Mucosa of descending colon (tissue), 3 donors: ENCODE results near the gene TUBB2B. TPM values are rescaled to one million over a fixed set of nuclear protein-coding genes. Genes with fewer than 3 reads are reported as not detected.
A peak's percentile ranks its signal among the peaks of the same experiment; 100 is the strongest.
"Not testable (repeated sequence)": the region's sequence is repeated elsewhere in the genome, so short reads cannot be mapped to it uniquely, and the experiment has no call there.

Source experiments
- ATAC-seq: fragments of 200-7000 bp; cut with Tn5 transposase; one replicate; pipeline ENCODE4 v1.9.1; 2020; ENCODE audit warnings: mild to moderate bottlenecking, moderate library complexity
- DNase-seq, 3 donors: peaks; one replicate each; pipeline ENCODE4 v3.0.0-alpha.2; 2020
- H3K36me3 ChIP-seq: fragments of 200-600 bp; one replicate; pipeline ENCODE4 v1.8.0; 2021; ENCODE audit warnings: low read depth, mild to moderate bottlenecking
- H3K4me1 ChIP-seq: fragments of 200-600 bp; one replicate; pipeline ENCODE4 v1.8.0; 2021; ENCODE audit warnings: low read depth, mild to moderate bottlenecking
- H3K4me3 ChIP-seq: fragments of 200-600 bp; one replicate; pipeline ENCODE4 v1.8.0; 2021; ENCODE audit warnings: mild to moderate bottlenecking
- H3K9me3 ChIP-seq: fragments of 200-600 bp; one replicate; pipeline ENCODE4 v1.8.0; 2021; ENCODE audit warnings: mild to moderate bottlenecking
- CTCF ChIP-seq: fragments of 200-600 bp; IDR thresholded peaks from one replicate; pipeline ENCODE4 v1.8.0; 2022; ENCODE audit warnings: antibody characterized with exemption, mild to moderate bottlenecking
- intact Hi-C, 2 donors: fragments of 100-400 bp; cut with DNase I in 1 of 2; cut with micrococcal nuclease in 1 of 2; formaldehyde crosslinking; loops; one replicate each; pipeline versions ENCODE4 v1.11.0 to v1.11.1; 2022; cut with DNase I, micrococcal nuclease
- total RNA-seq, 3 donors: library from RNA; stranded (reverse); fragmentation: NEBNext Ultra II Directional in 2 of 3; extraction: Animal tissue kit (Norgen Biotek cat#: 25700) in 2 of 3; gene quantifications; one replicate each; pipeline versions ENCODE4 v1.2.1 to v1.2.4, GENCODE V29; 2021 to 2023
- donor health status: DM: no; HTN: no; CAD: no; lungs with moderate emphysema.
- donor health status: DM: no; HTN: no; CAD: no.
- donor health status: DM: no; HTN: yes; CAD: no.

Gene TUBB2B
- total RNA-seq, 3 donors from 2014 or later, result 0.87 to 18.5 (median 3.6) TPM

GRCh38 chr6:3242768-3243167, 15.3 kb upstream of the TUBB2B start:
- intact Hi-C loops, result no loop called here
- Histone ChIP-seq H3K36me3 (no peaks in the 10 kb centered on the region), H3K4me3 (no peak overlapping the region), H3K9me3 (no peaks in the 10 kb centered on the region), H3K4me1 (no peaks in the 10 kb centered on the region)
- no peak for ATAC-seq
- no peak for DNase-seq
- no peak for TF ChIP-seq CTCF

- H3K4me3 ChIP-seq, H3K9me3 ChIP-seq, ATAC-seq, H3K4me1 ChIP-seq, H3K36me3 ChIP-seq, intact Hi-C loops, DNase-seq: not testable (repeated sequence)
These were observed 14.3 kb upstream of the TUBB2B start for GRCh38 chr6:3241745-3242144.

GRCh38 chr6:3240595-3240994, 13.1 kb upstream of the TUBB2B start:
- Histone ChIP-seq H3K36me3 (no peaks in the 10 kb centered on the region), H3K9me3 (no peaks in the 10 kb centered on the region), H3K4me1 (no peaks in the 10 kb centered on the region), H3K4me3 (no peak overlapping the region)
- DNase-seq, result no peak
- no peak for ATAC-seq
- no peak for TF ChIP-seq CTCF
- intact Hi-C loops, result no loop called here

DNA sequence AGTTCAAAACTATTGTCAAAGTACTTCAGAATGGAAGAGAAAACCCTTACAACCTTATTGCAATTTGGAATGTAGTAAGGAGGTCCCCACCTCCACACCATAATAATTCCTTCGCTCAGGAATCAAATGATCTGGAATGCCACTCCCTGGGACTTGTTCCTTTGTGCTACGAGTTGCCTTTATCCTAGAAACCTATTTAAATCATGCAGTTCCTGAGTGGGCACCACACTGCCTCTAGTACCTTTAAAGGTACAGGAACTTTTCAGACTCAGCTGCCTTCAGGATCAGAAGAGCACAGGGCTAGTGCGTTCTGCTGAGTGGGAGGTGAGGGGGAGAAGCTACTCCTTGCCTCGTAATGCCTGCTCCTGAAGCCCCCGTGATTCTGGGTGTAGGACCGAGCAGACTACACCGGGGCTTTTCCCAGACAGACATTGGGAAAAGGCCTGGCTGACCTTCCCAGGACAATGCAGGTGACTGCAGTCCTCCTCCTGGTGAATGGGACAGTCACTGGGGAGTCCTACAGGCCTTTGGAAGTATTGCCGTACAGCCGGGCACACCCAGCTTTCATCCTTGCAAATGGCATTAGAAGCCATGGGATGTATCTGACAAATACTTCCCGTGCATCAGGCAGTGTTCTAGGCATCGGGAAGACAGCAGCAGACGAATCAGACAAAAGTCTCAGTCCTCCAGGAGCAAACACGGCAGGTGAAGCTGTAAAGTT, 11.8 kb upstream of the TUBB2B start:
- no peaks in the 10 kb centered on the region for H3K36me3 ChIP-seq

DNA sequence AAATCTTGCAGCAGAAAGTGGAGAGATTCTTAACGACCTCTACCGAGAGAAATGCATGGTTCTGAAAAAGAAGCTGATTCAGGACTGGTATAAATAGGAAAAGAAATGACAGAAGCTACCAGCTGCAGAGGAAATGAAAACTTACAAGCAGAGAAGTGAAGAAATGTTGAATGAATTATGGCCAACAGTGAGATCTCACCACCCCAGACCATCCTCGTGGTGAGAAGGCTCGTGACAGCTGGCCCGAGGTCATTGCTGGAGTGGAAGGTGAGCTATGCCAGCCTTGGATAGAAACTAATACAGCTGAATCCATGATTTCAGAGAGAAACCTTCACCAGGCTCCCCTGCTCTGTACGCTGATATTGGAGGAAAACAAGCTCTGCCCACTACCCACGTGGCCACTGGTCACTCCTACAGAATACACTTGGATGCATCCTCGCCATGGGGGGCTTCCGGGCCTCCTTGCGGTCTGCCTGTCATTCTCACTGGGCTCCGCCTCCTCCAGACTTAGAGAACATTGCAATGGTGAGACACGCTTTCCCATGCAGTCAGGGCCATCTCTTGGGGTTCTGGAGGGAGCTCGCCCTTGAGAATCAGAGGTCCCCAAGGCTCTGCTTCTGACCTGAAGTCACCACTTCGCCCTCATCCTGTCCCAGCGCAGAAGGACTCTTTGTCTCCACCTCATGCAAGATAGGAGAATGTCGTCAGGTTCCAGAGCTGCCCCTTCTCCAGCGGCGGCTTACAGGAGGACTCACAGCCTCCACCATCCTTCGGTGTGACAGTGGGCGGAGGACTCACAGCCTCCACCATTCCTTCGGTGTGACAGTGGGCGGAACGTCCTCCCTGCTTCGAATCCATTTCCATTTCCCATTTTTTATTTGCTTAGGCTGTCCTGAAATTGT, 10.6 kb upstream of the TUBB2B start:
- no peak for DNase-seq

More for the DNA sequence above, 11.8 kb upstream of the TUBB2B start:
- intact Hi-C loops, result no loop called here
- TF ChIP-seq CTCF, result no peak
- no peak overlapping the region for H3K4me3 ChIP-seq
- no peaks in the 10 kb centered on the region for H3K9me3 ChIP-seq
- ATAC-seq (peak; percentile 56), DNase-seq (no peak)
- no peaks in the 10 kb centered on the region for H3K4me1 ChIP-seq

More for the DNA sequence above, 10.6 kb upstream of the TUBB2B start:
- no peaks in the 10 kb centered on the region for H3K9me3 ChIP-seq
- H3K4me3 ChIP-seq, result no peak overlapping the region
- intact Hi-C loops, result no loop called here
- no peak for ATAC-seq
- TF ChIP-seq CTCF, result no peak
- H3K4me1 ChIP-seq, result no peaks in the 10 kb centered on the region
- no peaks in the 10 kb centered on the region for H3K36me3 ChIP-seq
